H1 (cell line): Measurements from ENCODE around the gene SEZ6L. TPM values are rescaled to one million over a fixed set of nuclear protein-coding genes. Genes with fewer than 3 reads are reported as not detected.
A peak's percentile ranks its signal among the peaks of the same experiment; 100 is the strongest.

ENCODE experiments used
- CHD7 ChIP-seq: fragments of 300-600 bp; sonication (generic); IDR thresholded peaks from 2 replicates; pipeline ENCODE4 v1.7.1; 2012; ENCODE audit warnings: low read length, moderate library complexity, mild to moderate bottlenecking, inconsistent platforms; ENCODE audit not compliant: insufficient replicate concordance
- E2F6 ChIP-seq: IDR thresholded peaks from 2 replicates; pipeline ENCODE4 v1.6.1; 2012; ENCODE audit warnings: inconsistent platforms
- JUN ChIP-seq: IDR thresholded peaks from 2 replicates; pipeline ENCODE4 v1.6.1; 2011; ENCODE audit warnings: low read depth, mild to moderate bottlenecking, improper control_type of control experiment, low read length
- KDM1A ChIP-seq: fragments of 200-600, 300-600 bp; sonication (generic); IDR thresholded peaks from 2 replicates; pipeline ENCODE4 v1.7.1; 2016; ENCODE audit warnings: mild to moderate bottlenecking, low read length, borderline replicate concordance
- KDM4A ChIP-seq: IDR thresholded peaks from one replicate; pipeline ENCODE4 v1.7.1; 2012; ENCODE audit warnings: low read depth, mild to moderate bottlenecking, moderate library complexity, low read length, inconsistent platforms; ENCODE audit not compliant: severe bottlenecking
- NANOG ChIP-seq: IDR thresholded peaks from 2 replicates; pipeline ENCODE4 v1.6.1; 2011; ENCODE audit warnings: low read length, low read depth, mild to moderate bottlenecking, inconsistent platforms; ENCODE audit not compliant: insufficient read depth, poor library complexity, severe bottlenecking
- RAD21 ChIP-seq, 2 experiments: IDR thresholded peaks in 1 of 2; conservative IDR thresholded peaks in 1 of 2; 2 replicates each; pipeline ENCODE4 v1.6.1; 2011; ENCODE audit warnings: low read depth in 2 of 2, low read length in 2 of 2, improper control_type of control experiment in 1 of 2, inconsistent platforms in 1 of 2, mild to moderate bottlenecking in 1 of 2, moderate library complexity in 1 of 2
- RXRA ChIP-seq: IDR thresholded peaks from 2 replicates; pipeline ENCODE4 v1.6.1; 2011; ENCODE audit warnings: low read depth, mild to moderate bottlenecking, low read length, moderate library complexity; ENCODE audit not compliant: insufficient read depth
- SP1 ChIP-seq: IDR thresholded peaks from 2 replicates; pipeline ENCODE4 v1.6.1; 2011; ENCODE audit warnings: low read depth, low read length
- polyA plus RNA-seq, 7 experiments: library from polyadenylated mRNA; depleted of rRNA in 3 of 7; stranded (reverse) in 5 of 7; unstranded in 2 of 7; fragments of >200 nt in 5 of 7; fragments of 200-250 nt in 2 of 7; gene quantifications; 1 replicate in 5 of 7; 2 replicates in 1 of 7; 4 replicates in 1 of 7; pipeline versions ENCODE4 v1.2.1 to v1.2.3, GENCODE V29; 2011 to 2013; ENCODE audit warnings: missing spikeins in 2 of 7, mixed read lengths in 2 of 7
- total RNA-seq: library from RNA; stranded (reverse); fragmentation: NEBNext Ultra II Directional; extraction: Animal tissue kit (Norgen Biotek cat#: 25700); gene quantifications from 2 replicates; pipeline ENCODE4 v1.2.1, GENCODE V29; 2021

The SEZ6L gene
- total and polyA plus RNA-seq, 2 of the 8 experiments (the other 6 are each of a cell fraction or from before 2014, with no cell fraction given), result 0.06 to 0.33 TPM

- TF ChIP-seq NANOG (no peak), KDM4A (no peak), E2F6 (no peak), SP1 (no peak), JUN (no peak), CHD7 (no peak), KDM1A (no peak), RXRA (no peak), RAD21 (IDR thresholded peaks at IDR 0.05 in 1 of 2, conservative IDR thresholded peaks at IDR 0.05 in 1 of 2; ENCODE audit: low read depth in 2 of 2, low read length in 2 of 2) (peak; percentile 80 to 85)
Measured at GRCh38 chr22:26170795-26171580, 1.7 kb downstream of the SEZ6L start (continued).
